ENCODE measurements around the gene BNIP5.
"Not testable (repeated sequence)": the region's sequence is repeated elsewhere in the genome, so short reads cannot be mapped to it uniquely, and the experiment has no call there.

The BNIP5 gene

GRCh38 chr6:36340618-36341454 is 4.1 kb upstream of the BNIP5 start:
- DNase-seq (ENCODE audit: low read depth), result peak; percentile 44

- DNase-seq (ENCODE audit: low read depth), result no peak
Measured at GRCh38 chr6:36340306-36340617, 3.6 kb upstream of the BNIP5 start.

- no peak for DNase-seq (ENCODE audit: low read depth)
Measured at GRCh38 chr6:36339146-36339545, 2.5 kb upstream of the BNIP5 start.

GRCh38 chr6:36338223-36338622 is 1.5 kb upstream of the BNIP5 start:
- DNase-seq (ENCODE audit: low read depth), result not testable (repeated sequence)

GRCh38 chr6:36337814-36338213 is 1.1 kb upstream of the BNIP5 start:
- no peak for DNase-seq (ENCODE audit: low read depth)

GRCh38 chr6:36336208-36336710 is 429 bp downstream of the BNIP5 start:
- no peak for DNase-seq (ENCODE audit: low read depth)

- DNase-seq (ENCODE audit: low read depth), result no peak
Measured at GRCh38 chr6:36335465-36336207, 1.1 kb downstream of the BNIP5 start.

GRCh38 chr6:36334832-36335459 is 1.7 kb downstream of the BNIP5 start:
- no peak for DNase-seq (ENCODE audit: low read depth)

- DNase-seq (ENCODE audit: low read depth), result no peak
Measured at GRCh38 chr6:36333931-36334725, 2.6 kb downstream of the BNIP5 start.

GRCh38 chr6:36333171-36333895 is 3.4 kb downstream of the BNIP5 start:
- DNase-seq (ENCODE audit: low read depth), result no peak

GRCh38 chr6:36331381-36331780 is 5.3 kb downstream of the BNIP5 start:
- DNase-seq (ENCODE audit: low read depth), result no peak

GRCh38 chr6:36330366-36330765 is 6.3 kb downstream of the BNIP5 start:
- DNase-seq (ENCODE audit: low read depth), result no peak

- no peak for DNase-seq (ENCODE audit: low read depth)
Measured at GRCh38 chr6:36329798-36330291, 6.8 kb downstream of the BNIP5 start.

- no peak for DNase-seq (ENCODE audit: low read depth)
Measured at GRCh38 chr6:36328600-36328999, 8.1 kb downstream of the BNIP5 start.

GRCh38 chr6:36327919-36328236 is 8.8 kb downstream of the BNIP5 start:
- no peak for DNase-seq (ENCODE audit: low read depth)

GRCh38 chr6:36327226-36327918 is 9.3 kb downstream of the BNIP5 start:
- no peak for DNase-seq (ENCODE audit: low read depth)

GRCh38 chr6:36326356-36326995 is 10.2 kb downstream of the BNIP5 start:
- no peak for DNase-seq (ENCODE audit: low read depth)

- no peak for DNase-seq (ENCODE audit: low read depth)
Measured at GRCh38 chr6:36324715-36325114, 12.0 kb downstream of the BNIP5 start.

- no peak for DNase-seq (ENCODE audit: low read depth)
Measured at GRCh38 chr6:36324191-36324590, 12.5 kb downstream of the BNIP5 start.

GRCh38 chr6:36323062-36323461 is 13.6 kb downstream of the BNIP5 start:
- DNase-seq (ENCODE audit: low read depth), result no peak

Measured in activated T-helper 1 cell treated with Interleukin-2 at 50 U/mL for 16 hours (primary cell).